ENCODE data around the gene SPAG9.

The SPAG9 gene

DNA sequence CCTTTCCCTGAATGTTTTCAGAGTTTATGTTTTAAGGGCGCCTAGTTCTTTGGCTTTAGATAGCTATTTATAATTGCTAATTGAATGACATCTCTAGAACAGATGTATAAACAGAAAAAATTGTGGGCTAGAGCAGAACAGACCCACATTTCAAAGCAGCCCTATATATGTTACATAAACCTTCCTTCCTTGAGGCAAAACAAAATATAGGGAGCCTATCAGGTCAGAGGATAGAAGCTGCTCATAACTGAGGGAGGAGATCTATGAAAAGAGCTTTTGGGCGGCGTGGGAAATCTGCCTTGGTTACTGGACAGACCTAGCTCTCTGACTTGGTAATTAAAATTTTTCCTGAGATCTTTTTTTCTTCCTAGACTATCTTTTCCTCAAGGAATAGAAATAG lies 68.4 kb downstream of the SPAG9 start:
- no peak for DNase-seq (ENCODE audit: low read depth)
- TF ChIP-seq, protein P1, sequence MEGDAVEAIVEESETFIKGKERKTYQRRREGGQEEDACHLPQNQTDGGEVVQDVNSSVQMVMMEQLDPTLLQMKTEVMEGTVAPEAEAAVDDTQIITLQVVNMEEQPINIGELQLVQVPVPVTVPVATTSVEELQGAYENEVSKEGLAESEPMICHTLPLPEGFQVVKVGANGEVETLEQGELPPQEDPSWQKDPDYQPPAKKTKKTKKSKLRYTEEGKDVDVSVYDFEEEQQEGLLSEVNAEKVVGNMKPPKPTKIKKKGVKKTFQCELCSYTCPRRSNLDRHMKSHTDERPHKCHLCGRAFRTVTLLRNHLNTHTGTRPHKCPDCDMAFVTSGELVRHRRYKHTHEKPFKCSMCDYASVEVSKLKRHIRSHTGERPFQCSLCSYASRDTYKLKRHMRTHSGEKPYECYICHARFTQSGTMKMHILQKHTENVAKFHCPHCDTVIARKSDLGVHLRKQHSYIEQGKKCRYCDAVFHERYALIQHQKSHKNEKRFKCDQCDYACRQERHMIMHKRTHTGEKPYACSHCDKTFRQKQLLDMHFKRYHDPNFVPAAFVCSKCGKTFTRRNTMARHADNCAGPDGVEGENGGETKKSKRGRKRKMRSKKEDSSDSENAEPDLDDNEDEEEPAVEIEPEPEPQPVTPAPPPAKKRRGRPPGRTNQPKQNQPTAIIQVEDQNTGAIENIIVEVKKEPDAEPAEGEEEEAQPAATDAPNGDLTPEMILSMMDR (conservative IDR thresholded peaks at IDR 0.05; ENCODE audit: low read depth, low read length): no peak
- H3K4me3 ChIP-seq (ENCODE audit: low read length): no peak overlapping the region

DNA sequence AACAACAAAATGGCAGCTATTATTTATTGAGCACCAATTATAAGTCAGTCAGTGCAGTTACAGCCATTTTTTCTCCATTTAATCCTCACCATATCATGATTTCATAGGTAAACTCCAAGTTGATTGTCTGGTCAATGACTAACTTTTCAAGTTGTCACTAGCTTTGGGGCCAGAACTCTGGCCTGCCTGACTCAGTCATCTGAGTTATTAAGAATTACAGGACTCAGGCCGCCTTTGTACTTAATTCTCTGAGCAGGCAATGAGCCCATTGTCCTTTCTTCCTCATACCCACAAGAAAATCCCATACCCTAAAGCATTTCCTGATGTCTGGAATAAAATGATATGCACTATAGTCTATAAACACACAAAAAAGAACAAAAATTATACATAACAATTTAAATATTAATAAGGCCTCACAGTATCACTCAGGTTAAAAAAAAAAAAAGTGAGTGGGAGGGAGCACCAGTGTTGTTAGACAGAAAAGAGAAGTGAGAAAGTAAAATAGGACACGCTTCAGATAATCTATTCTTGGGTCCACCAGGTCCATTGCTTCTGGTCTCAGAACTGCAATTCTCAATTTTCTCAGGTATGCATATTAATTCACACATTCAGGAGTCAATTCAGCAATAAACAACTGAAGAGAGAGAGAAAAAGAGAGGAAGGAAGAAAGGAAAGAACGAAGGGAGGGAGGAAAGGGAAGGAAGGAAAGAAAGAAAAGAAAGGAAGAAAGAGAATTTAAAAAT lies 70.2 kb downstream of the SPAG9 start:
- no peak for DNase-seq (ENCODE audit: low read depth)
- TF ChIP-seq, protein P1 (conservative IDR thresholded peaks at IDR 0.05; ENCODE audit: low read depth, low read length): no peak

DNA sequence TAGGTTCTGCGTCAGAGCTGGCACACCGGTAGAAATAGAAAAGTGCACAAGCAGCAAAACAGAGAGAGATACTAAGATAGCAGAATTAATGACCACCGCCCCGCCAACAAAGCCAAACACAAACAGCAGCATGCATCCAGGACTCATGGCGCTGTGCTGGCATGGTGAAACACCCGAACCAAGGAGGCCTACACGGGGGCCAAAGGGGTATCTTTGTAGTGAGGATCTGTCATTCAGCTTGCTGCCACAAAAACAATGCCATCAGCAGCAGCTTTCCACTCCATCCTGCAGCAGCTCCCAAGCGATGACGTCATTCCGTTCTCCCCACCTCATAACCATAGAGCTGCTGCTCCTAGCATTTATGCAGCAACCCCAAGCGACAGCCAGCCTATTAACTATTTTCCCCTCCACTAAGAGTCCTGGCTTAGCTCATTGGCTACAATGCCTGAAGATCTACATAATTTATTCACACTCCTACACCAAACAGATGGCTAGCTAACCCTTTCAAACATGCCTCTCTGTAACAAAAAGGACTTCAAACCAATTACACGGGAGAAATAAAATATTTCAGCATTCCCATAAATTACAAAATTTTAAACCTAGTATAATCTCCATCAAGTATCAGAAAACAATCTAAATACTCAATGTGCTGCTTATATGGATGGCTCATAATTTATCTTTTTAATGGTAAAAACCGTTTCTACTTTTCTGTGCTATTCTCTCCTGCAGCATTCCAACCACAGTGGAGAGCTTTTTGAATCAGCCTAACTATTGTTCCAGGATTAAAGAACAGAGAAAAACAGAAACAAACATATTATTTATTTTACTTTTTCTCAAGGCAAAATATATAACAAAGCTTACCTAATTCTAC lies 73.9 kb downstream of the SPAG9 start:
- DNase-seq (ENCODE audit: low read depth): peak; percentile 94
- H3K4me3 ChIP-seq (ENCODE audit: low read length): peak overlapping the region; percentile 54
- TF ChIP-seq, protein P1 (conservative IDR thresholded peaks at IDR 0.05; ENCODE audit: low read depth, low read length): peak; percentile 0

More for the DNA sequence above, 70.2 kb downstream of the SPAG9 start:
- no peak overlapping the region for H3K4me3 ChIP-seq (ENCODE audit: low read length)

DNA sequence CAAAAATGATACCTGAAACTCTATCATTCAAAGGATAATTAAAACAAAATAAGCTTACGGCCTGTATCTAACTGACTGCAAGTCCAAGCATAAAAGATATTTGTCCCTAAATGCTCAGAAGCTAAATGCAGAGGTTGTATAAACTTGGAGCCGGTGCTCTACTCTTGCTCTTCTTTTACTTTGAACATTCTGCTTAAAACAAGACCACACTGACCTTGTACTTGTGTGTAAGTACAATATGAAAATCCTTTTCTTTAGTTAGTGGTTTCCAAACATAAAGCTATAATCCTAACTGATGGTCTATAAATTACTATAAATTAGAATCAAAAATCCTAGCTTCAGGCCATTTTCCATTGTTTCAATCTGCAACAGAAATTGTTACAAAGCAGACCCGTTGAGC lies 74.6 kb downstream of the SPAG9 start:
- TF ChIP-seq, protein P1 (conservative IDR thresholded peaks at IDR 0.05; ENCODE audit: low read depth, low read length): no peak
- DNase-seq (ENCODE audit: low read depth): no peak
- H3K4me3 ChIP-seq (ENCODE audit: low read length): peak overlapping the region; percentile 54

DNA sequence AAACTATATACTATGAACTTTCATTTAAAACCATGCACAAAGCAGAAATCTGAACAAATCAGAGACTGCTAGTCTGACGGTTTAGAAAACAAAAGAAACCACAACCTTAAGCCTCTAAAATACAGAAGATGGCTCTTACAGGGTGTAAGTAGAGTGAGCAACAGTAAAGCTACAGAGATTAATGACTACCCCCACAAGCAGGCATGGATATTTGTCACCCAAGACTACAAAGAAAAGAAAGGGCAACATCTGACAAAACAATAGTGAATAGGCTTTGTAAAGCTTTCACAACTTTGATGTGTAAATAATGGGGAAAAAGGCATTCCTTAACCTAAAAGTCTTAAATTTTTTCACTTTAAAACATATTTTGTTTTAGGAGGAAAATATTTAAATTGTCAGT lies 75.0 kb downstream of the SPAG9 start:
- H3K4me3 ChIP-seq (ENCODE audit: low read length): peak overlapping the region; percentile 54
- DNase-seq (ENCODE audit: low read depth): no peak
- TF ChIP-seq, protein P1 (conservative IDR thresholded peaks at IDR 0.05; ENCODE audit: low read depth, low read length): no peak

DNA sequence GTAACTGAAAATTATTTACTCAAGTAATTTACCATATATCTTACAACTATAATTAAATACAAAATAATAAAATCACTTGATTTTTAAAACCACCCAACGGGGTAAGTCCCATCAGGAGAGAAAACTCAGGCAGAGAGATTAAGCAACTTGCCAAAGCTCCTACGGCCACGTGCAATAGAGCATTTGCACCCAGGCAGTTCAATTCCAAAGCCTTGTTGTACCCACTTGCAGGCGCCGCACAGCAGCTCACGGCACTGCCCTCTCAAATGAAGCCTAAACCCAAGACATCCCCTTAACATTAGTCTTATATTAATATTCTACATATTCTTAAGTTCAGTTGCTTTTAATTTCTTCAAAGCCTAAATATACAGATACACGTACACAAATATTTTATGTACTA lies 75.7 kb downstream of the SPAG9 start:
- H3K4me3 ChIP-seq (ENCODE audit: low read length): peak overlapping the region; percentile 54
- no peak for DNase-seq (ENCODE audit: low read depth)
- TF ChIP-seq, protein P1 (conservative IDR thresholded peaks at IDR 0.05; ENCODE audit: low read depth, low read length): no peak
